ENCODE data around the gene TIGAR.

The TIGAR gene

DNA sequence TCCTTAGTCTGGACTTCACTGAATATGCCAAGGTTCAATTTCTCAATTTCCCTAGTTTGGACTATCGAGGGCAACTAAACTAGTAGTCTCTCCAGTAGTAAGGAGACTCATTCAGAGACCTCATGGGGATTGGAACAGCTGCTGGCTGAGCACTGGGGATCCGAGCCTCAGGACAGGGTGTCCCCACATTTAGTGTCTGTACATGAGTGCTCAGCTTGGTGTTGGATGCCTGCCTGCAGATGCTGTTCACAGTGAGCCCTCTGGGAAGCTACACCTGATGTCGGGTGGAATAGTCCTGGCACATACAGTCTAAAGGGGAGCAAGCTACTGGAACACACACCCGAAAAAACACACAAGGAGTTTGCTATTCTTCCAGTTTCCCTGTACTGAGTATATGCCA, 59.3 kb downstream of the TIGAR start:
- no peak for DNase-seq

DNA sequence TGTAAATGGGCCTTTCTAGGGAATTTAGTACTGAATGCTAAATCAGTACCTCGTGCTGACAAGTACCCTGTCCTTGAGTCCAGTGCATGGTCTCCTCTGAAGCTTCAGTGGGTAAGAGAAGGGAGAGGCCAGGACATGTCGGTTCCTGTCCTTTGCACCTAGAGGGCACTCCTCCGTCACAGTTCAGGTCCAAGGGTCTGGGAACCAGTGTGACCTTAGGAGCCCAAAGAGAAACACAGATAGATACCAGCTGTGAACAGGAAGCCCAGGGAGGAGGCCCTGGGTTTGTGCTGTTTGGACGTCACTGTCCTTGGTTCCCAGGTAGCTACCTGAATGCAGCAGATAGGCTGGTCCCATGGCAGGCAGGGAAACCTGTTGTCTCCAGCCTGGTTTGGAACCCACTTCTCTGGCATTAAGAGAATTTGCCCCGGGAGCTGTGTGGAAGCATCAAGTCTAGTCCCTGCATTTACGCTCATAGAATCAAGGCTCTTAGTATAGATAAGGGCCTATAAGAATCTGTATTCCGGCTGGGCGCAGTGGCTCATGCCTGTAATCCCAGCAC, 62.4 kb downstream of the TIGAR start:
- no peak for DNase-seq

DNA sequence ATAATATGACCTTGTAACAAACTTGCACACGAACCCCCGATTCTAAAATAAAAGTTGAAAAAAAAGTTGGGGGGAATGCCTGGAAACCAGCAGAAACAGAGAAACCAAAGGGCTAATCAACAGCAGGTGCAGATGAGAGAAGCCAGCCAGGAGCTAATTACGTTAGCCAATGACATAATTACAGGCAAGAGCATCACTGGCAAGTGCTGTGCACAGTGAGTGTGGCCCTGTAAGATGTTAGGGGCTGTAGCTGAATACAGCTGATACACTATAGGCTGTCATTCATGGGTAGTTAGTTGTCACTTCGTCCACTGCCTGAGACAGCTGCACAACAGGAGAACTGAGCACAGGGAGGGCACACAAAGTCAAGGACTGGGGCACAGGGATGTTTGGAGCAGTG, 65.8 kb downstream of the TIGAR start:
- DNase-seq: no peak

DNA sequence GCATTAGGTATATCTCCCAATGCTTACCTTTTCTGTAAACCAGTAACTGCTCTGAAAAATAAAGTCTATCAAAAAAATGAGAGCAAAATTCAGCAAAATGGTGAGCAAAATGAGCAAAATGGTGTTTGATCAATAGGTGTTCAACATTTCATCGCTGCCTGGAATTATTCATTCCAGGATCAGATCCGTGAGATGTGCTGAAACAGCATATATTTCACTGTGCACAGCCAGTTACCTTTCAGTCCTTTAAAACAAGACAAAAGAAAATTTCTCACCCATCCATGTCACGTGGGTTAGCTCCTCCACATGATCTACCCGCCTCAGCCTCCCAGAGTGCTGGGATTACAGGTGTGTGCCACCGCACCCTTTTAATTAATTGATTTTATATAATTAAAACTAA, 66.6 kb downstream of the TIGAR start:
- DNase-seq: no peak

GRCh38 chr12:4388032-4388431, 67.0 kb downstream of the TIGAR start:
- no peak for DNase-seq

- no peak for DNase-seq
These were observed 67.6 kb downstream of the TIGAR start for GRCh38 chr12:4388662-4389061.

- DNase-seq: no peak
These were observed 71.3 kb downstream of the TIGAR start for GRCh38 chr12:4392223-4392742.

DNA sequence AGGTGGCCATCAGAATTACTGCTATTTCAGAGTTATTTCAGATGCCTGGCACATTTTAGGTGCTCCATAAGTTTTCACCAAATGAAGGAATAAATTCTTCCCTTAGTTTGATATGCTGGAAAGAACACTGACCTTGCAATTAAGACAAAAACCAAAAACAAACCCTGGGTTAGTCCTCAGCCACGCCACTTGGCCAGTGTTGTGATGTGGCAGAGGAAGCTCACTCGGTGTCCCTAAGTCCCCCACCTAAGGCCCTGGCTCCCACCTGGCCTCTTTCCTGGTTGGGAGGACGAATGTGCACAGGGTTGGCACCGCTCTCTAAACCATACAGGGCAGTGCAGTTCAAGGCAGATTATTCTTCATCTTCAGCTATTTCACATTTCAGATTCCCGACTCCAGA, 72.2 kb downstream of the TIGAR start:
- no peak for DNase-seq

- no peak for DNase-seq
These were observed 74.8 kb downstream of the TIGAR start for GRCh38 chr12:4395818-4396217.

DNA sequence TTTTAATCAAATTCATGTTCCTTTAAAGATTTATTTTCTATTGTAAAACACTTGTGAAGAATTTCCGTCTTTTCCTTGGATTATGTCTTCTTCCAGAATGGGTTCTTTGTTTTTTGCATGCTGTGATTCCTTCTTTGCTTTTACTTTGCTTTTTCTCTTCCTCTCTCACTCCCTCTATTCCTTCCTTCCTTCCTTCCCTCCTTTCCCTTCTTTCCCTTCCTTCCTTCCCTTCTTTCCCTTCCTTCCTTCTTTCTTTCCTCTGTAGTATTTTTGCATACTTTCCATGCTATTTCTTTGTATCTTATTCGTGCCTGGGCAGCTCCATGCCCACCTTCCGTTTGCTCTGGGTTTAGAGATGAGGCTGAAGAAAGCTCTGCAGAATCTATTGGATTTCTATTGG, 80.1 kb downstream of the TIGAR start:
- no peak for DNase-seq

GRCh38 chr12:4402996-4403395, 82.0 kb downstream of the TIGAR start:
- DNase-seq: no peak
